ENCODE results near the gene VPS35L. TPM values are rescaled to one million over a fixed set of nuclear protein-coding genes. Genes with fewer than 3 reads are reported as not detected.
"Not testable (repeated sequence)": the region's sequence is repeated elsewhere in the genome, so short reads cannot be mapped to it uniquely, and the experiment has no call there.

The VPS35L gene
- total and polyA plus RNA-seq, 2 of the 13 experiments (the other 11 are each of a cell fraction or from before 2014, with no cell fraction given) = 1.4 to 1.6 TPM

DNA sequence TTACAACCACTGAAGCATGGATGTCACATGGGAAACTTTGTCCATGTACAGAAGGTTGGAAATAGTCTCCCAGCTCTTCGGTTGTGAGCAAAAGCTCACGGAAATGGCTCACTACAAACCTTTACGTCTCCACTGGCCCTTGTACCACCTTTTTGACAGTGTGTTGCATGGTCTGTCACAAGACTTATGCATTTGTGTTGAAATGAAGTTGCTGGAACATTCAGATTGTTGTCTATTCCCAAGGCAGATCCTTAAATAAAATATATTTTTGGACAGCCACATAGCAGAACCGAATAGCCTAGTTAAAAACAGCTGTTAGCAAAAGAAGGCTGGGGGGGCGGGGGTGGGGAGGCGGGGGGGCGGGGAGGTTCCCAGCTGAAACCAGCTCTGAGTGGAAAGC is 123.3 kb downstream of the VPS35L start:
- H3K4me3 ChIP-seq (replicated peaks in 1 of 3; ENCODE audit: insufficient read depth in 1 of 3, low read depth in 2 of 3, low read length in 3 of 3) = no peak overlapping the region
- no peak for DNase-seq (ENCODE audit: low spot score)
- H3K4me2 ChIP-seq (ENCODE audit: low read depth, low read length) = no peak overlapping the region
- H3K9me3 ChIP-seq (ENCODE audit: low read length) = no peaks in the 10 kb centered on the region
- ChIA-PET CTCF (ENCODE audit: low intra/inter-chr PET ratio, low total read pairs) (no interaction called here), POLR2A (no interaction called here)
- H3K79me2 ChIP-seq (ENCODE audit: insufficient read depth, low read length) = no peaks in the 10 kb centered on the region
- 58% methylated on average over 7 of the region's 7 CpGs for WGBS (ENCODE audit: low lambda C conversion rate)
- H3K4me1 ChIP-seq (ENCODE audit: insufficient read depth, low read length) = peaks cover 9% of the 10 kb centered on the region
- no peak overlapping the region for H3K9ac ChIP-seq (ENCODE audit: insufficient read depth, low read depth, low read length)
- H3K27me3 ChIP-seq (ENCODE audit: control insufficient read depth in 1 of 2, insufficient read depth in 2 of 2, low read length in 2 of 2) = no peaks in the 10 kb centered on the region
- H4K20me1 ChIP-seq (ENCODE audit: insufficient read depth, low read length) = no peaks in the 10 kb centered on the region
- in situ Hi-C loops (cut with HindIII; ENCODE audit: extremely low pct_ligation_motif_present, low pct_unique_long_range_greater_than_20kb) (no loop called here), intact Hi-C loops (cut with micrococcal nuclease; ENCODE audit: unreplicated experiment) (no loop called here)
- no peak overlapping the region for H3K27ac ChIP-seq (ENCODE audit: extremely low read length, insufficient read depth, low read length)
- FAIRE-seq = no peak
- no peak for TF ChIP-seq ZNF878 (CRISPR knock-in tag; IDR thresholded peaks at IDR 0.05)
- TF ChIP-seq SALL2 (CRISPR knock-in tag; IDR thresholded peaks at IDR 0.05) = no peak
- no peaks in the 10 kb centered on the region for H3K36me3 ChIP-seq (replicated peaks in 1 of 2; ENCODE audit: control insufficient read depth in 1 of 2, insufficient read depth in 2 of 2, low read length in 2 of 2)
- no peak for ATAC-seq
- no peak overlapping the region for H2AFZ ChIP-seq (ENCODE audit: low read length)
- BruUV-seq (replicated peaks) = no TSS peak

DNA sequence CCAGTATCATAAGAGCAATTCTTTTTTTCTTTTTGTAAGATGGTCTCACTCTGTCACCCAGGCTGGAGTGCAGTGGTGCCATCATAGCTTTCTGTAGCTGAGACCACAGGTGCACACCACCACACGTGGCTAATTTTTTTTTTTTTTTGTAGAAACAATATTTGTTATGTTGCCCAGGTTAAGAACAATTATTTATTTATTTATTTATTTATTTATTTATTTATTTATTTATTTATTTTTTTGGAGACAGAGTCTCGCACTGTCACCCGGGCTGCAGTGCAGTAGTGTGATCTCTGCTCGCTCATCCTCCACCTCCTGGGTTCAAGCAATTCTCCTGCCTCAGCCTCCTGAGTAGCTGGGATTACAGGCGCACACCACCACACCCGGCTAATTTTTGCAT is 123.8 kb downstream of the VPS35L start:
- H3K36me3 ChIP-seq (replicated peaks in 1 of 2; ENCODE audit: control insufficient read depth in 1 of 2, insufficient read depth in 2 of 2, low read length in 2 of 2); H3K79me2 ChIP-seq (ENCODE audit: insufficient read depth, low read length); H2AFZ ChIP-seq (ENCODE audit: low read length); H3K4me3 ChIP-seq (replicated peaks in 1 of 3; ENCODE audit: insufficient read depth in 1 of 3, low read depth in 2 of 3, low read length in 3 of 3); H3K4me2 ChIP-seq (ENCODE audit: low read depth, low read length); H3K9me3 ChIP-seq (ENCODE audit: low read length); POLR2A ChIA-PET; in situ Hi-C loops (cut with HindIII; ENCODE audit: extremely low pct_ligation_motif_present, low pct_unique_long_range_greater_than_20kb); intact Hi-C loops (cut with micrococcal nuclease; ENCODE audit: unreplicated experiment); H4K20me1 ChIP-seq (ENCODE audit: insufficient read depth, low read length); H3K4me1 ChIP-seq (ENCODE audit: insufficient read depth, low read length); BruUV-seq (replicated peaks); FAIRE-seq; DNase-seq (ENCODE audit: low spot score); H3K27me3 ChIP-seq (ENCODE audit: control insufficient read depth in 1 of 2, insufficient read depth in 2 of 2, low read length in 2 of 2); H3K27ac ChIP-seq (ENCODE audit: extremely low read length, insufficient read depth, low read length); ATAC-seq; H3K9ac ChIP-seq (ENCODE audit: insufficient read depth, low read depth, low read length); CTCF ChIA-PET (ENCODE audit: low intra/inter-chr PET ratio, low total read pairs): not testable (repeated sequence)
- 70% methylated on average over 6 of the region's 6 CpGs for WGBS (ENCODE audit: low lambda C conversion rate)

DNA sequence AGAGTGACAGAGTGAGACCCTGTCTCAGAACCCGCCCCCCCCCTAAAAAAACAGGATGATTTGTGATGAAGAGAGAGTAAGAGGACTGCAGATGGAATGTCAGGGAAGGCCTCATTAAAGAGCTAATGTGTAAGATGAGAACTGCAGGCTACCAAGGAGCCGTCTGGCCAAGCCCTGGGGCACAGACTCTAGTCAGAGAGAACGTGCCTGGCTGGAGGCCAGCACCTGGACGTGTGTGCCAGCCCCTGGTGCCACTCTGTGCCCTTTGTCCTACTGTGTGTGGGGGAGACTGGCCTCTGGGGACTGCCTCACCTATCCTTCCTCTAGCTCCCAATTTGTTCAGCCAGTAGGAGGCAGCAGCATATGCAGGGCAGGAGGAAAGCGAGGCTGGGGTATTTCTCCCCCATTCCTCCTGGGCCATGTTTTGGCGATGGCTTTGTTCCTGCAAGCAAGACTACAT is 125.4 kb downstream of the VPS35L start:
- no peak overlapping the region for H3K27ac ChIP-seq (ENCODE audit: extremely low read length, insufficient read depth, low read length)
- BruUV-seq (replicated peaks) = no TSS peak
- CTCF ChIA-PET (ENCODE audit: low intra/inter-chr PET ratio, low total read pairs) = no interaction called here
- TF ChIP-seq, protein P1, sequence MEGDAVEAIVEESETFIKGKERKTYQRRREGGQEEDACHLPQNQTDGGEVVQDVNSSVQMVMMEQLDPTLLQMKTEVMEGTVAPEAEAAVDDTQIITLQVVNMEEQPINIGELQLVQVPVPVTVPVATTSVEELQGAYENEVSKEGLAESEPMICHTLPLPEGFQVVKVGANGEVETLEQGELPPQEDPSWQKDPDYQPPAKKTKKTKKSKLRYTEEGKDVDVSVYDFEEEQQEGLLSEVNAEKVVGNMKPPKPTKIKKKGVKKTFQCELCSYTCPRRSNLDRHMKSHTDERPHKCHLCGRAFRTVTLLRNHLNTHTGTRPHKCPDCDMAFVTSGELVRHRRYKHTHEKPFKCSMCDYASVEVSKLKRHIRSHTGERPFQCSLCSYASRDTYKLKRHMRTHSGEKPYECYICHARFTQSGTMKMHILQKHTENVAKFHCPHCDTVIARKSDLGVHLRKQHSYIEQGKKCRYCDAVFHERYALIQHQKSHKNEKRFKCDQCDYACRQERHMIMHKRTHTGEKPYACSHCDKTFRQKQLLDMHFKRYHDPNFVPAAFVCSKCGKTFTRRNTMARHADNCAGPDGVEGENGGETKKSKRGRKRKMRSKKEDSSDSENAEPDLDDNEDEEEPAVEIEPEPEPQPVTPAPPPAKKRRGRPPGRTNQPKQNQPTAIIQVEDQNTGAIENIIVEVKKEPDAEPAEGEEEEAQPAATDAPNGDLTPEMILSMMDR (CRISPR knock-in tag; IDR thresholded peaks at IDR 0.05) = peak; percentile 60
- TF ChIP-seq STAG1 (CRISPR knock-in tag; IDR thresholded peaks at IDR 0.05) = peak; percentile 59
- TF ChIP-seq ZNF263 (CRISPR knock-in tag; IDR thresholded peaks at IDR 0.05) = no peak
- TF ChIP-seq HNRNPL (IDR thresholded peaks at IDR 0.05; ENCODE audit: low read depth, low read length) = 0 out of 2 replicates have a peak, but pooled peaks have one; percentile 52

More for the DNA sequence above, 125.4 kb downstream of the VPS35L start:
- no peaks in the 10 kb centered on the region for H3K9me3 ChIP-seq (ENCODE audit: low read length)
- intact Hi-C loops (cut with micrococcal nuclease; ENCODE audit: unreplicated experiment) = no loop called here
- no peaks in the 10 kb centered on the region for H3K27me3 ChIP-seq (ENCODE audit: control insufficient read depth in 1 of 2, insufficient read depth in 2 of 2, low read length in 2 of 2)
- H3K9ac ChIP-seq (ENCODE audit: insufficient read depth, low read depth, low read length) = no peak overlapping the region
- in situ Hi-C loops (cut with HindIII; ENCODE audit: extremely low pct_ligation_motif_present, low pct_unique_long_range_greater_than_20kb) = no loop called here
- POLR2A ChIA-PET = no interaction called here
- WGBS (ENCODE audit: low lambda C conversion rate) = 39% methylated on average over 6 of the region's 6 CpGs
- DNase-seq (ENCODE audit: low spot score) = no peak
- H3K4me1 ChIP-seq (ENCODE audit: insufficient read depth, low read length) = no peaks in the 10 kb centered on the region
- no peaks in the 10 kb centered on the region for H3K79me2 ChIP-seq (ENCODE audit: insufficient read depth, low read length)
- H3K4me3 ChIP-seq (replicated peaks in 1 of 3; ENCODE audit: insufficient read depth in 1 of 3, low read depth in 2 of 3, low read length in 3 of 3) = no peak overlapping the region
- FAIRE-seq = no peak
- H3K4me2 ChIP-seq (ENCODE audit: low read depth, low read length) = no peak overlapping the region
- H4K20me1 ChIP-seq (ENCODE audit: insufficient read depth, low read length) = no peaks in the 10 kb centered on the region
- ATAC-seq = peak; percentile 48; the same call in 1 of the 3 replicates
- H2AFZ ChIP-seq (ENCODE audit: low read length) = no peak overlapping the region
- no peaks in the 10 kb centered on the region for H3K36me3 ChIP-seq (replicated peaks in 1 of 2; ENCODE audit: control insufficient read depth in 1 of 2, insufficient read depth in 2 of 2, low read length in 2 of 2)

Measured in HepG2 (cell line).